Activated T-cell treated with anti-CD3 and anti-CD28 coated beads, Interleukin-2, amount 50 U/mL, for 48 hours (primary cell): Measurements from ENCODE around the gene PTK7.
"Not testable (repeated sequence)": the region's sequence is repeated elsewhere in the genome, so short reads cannot be mapped to it uniquely, and the experiment has no call there.

Experiments
- DNase-seq, 2 experiments: peaks; one replicate each; pipeline ENCODE4 v3.0.0-alpha.2; 2020

The PTK7 gene

GRCh38 chr6:43120101-43120763, 44.1 kb downstream of the PTK7 start:
- DNase-seq, result no peak

- DNase-seq, result no peak
Observed at GRCh38 chr6:43120944-43121913, 45.1 kb downstream of the PTK7 start.

- no peak for DNase-seq
Observed at GRCh38 chr6:43122146-43122545, 46.0 kb downstream of the PTK7 start.

GRCh38 chr6:43123461-43124314, 47.6 kb downstream of the PTK7 start:
- no peak for DNase-seq

DNA sequence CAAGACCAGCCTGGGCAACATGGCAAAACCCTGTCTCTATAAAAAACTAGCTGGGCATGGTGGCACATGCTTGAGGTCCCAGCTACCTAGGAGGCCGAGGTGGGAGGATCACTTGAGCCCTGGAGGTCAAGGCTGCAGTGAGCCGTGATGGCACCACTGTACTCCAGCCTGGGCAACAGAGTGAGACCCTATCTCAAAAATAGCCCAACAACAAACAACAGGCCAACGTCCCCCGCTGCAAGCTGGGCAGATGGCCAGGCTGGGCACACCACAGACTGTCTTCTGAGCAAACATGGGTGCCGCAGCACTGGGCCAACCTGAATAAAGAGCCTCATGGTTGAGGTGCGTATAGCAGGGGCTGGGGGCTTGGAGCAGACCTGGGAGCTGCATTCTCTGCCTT, 48.4 kb downstream of the PTK7 start:
- no peak for DNase-seq

- DNase-seq, result no peak
Observed at GRCh38 chr6:43125119-43125518, 49.0 kb downstream of the PTK7 start.

DNA sequence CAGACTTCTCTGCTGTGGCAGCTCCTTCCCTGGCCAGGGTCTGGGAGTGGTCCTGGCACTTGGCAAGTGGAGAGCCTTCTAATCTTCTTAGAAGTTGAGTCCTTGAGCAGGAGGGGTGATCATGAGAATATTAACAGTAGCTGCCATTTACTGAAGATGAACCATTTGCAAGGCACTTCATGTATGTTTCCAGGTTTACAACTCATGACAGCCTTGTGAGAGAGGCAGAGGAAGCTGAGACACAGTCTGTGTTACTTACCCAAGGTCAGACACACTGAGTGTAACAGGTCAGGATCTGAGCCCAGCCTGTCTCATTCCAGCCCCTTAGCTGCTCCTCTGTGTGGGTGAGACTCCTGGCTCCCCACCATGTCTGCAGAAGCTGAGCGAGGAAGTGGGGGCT, 49.4 kb downstream of the PTK7 start:
- DNase-seq, result no peak

DNA sequence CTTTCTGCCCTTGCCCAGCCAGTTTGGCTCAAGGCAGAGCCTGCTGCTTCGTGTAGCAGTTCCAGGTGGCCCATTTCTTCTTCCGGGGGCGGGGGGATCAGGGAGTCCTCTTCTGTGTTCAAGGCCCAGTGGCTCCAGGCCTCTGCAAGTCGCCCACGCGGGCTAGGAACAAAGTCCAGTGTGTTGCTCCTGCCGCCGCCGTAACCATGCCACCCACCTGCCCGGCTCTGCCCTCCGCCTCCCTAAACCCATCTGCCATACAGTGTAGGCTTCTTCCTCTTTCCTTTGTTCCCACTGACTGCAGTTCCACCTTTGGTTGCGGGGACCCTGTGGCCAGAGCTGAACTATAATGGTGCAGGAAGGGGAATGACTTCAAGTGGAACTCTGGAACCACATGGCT, 51.1 kb downstream of the PTK7 start:
- no peak for DNase-seq

DNA sequence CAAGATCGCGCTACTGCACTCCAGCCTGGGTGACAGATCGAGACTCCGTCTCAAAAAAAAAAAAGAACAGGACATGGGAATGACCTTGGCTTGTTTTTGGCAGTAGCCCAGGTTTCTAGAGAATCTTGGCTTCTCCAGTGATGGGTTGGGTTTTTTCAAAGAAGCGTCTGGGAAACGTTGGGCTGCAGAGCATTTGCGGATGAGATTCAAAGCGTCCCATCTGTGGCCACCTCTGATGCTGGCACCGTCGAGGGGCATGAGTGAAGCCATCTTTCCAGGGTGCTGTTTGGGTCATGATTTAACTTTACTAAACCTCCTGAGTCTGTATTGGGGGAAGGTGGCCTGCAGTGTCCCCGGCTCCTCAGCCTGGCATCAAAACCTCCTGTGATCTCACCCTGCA, 51.8 kb downstream of the PTK7 start:
- DNase-seq, result no peak

- no peak for DNase-seq
Observed at GRCh38 chr6:43128926-43129325, 52.8 kb downstream of the PTK7 start.

DNA sequence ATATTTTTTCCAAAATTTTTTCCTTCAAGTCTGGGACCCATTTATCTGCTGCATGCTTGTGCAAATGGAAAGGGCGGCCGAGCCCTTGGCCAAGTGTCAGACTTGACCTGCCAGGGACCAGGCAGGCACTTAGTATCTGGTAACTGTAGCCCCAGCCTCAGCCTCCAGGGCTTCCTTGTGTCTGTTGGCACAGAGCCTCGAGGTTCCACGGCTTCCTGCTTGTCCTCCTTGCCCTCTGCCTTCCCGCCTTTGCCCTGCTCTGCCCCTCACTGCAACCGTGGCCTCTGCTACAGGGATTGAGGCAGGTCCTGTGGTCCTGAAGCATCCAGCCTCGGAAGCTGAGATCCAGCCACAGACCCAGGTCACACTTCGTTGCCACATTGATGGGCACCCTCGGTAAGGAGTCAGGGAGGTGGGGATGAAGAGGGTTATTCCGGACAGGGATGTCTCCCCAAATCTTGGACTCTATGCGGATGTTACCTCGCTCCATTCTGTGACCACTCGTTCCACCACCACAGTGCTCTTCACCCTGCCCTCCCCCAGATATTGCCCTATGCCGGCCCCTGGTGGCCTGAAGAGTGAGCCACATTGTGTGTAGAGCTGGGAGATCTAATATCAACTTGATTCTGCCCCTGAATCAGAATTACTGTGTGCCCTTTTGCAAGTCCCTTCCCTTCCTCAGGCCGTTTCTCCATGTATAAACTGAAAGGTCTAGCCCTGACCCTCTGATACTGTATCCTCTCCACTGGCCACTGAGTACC, 53.5 kb downstream of the PTK7 start:
- peak in 1 of 2 experiments; percentile 27 for DNase-seq

DNA sequence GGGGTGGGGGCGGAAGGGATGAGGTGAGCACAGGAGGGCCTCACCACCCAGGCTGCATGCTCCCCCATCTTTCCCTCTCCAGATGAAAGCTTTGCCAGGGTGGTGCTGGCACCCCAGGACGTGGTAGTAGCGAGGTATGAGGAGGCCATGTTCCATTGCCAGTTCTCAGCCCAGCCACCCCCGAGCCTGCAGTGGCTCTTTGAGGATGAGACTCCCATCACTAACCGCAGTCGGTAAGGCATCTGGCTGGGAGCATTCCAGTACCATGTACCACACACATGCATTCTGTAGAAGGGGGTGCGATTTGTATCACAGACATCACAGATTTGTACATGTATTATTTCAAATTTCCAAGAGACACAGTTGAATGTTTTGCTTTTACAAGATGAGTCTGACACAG, 54.3 kb downstream of the PTK7 start:
- no peak for DNase-seq

DNA sequence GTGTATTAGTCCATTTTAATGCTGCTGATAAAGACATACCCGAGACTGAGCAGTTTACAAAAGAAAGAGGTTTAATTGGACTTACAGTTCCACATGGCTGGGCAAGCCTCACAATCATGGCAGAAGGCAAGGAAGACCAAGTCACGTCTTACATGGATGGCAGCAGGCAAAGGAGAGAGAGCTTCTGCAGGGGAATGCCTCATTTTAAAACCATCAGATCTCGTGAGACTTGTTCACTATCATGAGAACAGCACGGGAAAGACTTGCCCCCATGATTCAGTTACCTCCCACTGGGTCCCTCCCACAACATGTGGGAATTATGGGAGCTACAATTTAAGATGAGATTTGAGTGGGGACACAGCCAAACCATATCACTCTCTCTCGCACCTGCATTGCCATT, 55.3 kb downstream of the PTK7 start:
- not testable (repeated sequence) for DNase-seq

DNA sequence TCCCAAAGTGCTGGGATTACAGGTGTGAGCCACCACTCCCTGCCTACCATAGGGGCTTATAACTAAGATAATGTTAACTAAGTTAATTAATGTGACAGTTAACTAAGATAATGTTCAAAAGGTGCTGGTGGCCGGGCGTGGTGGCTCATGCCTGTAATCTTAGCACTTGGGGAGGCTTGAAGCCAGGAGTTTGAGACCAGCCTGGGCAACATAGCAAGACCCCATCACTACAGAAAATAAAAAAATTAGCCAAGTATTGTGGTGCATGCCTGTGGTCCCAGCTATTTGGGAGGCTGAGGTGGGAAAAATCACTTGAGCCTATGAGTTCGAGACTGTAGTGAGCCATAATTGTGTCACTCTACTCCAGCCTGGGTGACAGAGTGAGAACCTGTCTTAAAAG, 62.2 kb downstream of the PTK7 start:
- no peak for DNase-seq

DNA sequence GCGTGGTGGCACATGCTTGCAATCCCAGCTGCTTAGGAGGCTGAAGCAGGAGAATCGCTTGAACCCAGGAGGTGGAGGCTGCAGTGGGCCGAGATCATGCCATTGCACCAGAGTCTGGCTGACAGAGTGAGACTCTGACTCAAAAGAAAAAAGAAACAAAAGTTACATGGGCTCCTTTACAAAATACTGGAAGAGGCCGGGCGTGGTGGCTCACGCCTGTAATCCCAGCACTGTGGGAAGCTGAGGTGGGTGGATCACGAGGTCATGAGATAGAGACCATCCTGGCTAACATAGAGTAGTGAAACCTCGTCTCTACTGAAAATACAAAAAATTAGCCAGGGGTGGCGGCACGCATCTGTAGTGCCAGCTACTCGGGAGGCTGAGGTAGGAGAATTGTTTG, 63.9 kb downstream of the PTK7 start:
- not testable (repeated sequence) for DNase-seq

DNA sequence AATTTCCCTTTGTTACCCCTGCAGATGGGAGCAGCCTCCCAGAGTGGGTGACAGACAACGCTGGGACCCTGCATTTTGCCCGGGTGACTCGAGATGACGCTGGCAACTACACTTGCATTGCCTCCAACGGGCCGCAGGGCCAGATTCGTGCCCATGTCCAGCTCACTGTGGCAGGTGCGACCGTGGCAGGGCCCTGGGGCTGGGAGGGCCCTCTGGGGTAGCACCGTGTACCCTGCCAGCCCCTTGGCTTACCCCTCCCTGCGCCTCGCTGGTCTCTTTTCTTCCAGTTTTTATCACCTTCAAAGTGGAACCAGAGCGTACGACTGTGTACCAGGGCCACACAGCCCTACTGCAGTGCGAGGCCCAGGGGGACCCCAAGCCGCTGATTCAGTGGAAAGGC, 65.5 kb downstream of the PTK7 start:
- no peak for DNase-seq

DNA sequence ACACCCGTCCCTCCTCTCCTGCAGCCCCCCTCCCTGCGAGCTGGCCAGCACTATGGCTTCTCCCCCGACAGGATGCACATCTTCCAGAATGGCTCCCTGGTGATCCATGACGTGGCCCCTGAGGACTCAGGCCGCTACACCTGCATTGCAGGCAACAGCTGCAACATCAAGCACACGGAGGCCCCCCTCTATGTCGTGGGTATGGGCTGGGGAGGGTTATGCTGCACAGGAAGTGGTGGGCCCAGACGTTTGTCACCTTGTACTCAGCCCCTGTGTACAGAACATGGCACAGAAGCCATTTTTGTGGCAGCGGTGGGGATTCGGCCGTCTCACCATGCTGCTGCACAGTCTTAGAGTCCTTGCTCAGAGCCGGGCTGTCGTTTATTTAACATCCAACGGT, 66.0 kb downstream of the PTK7 start:
- DNase-seq, result no peak

GRCh38 chr6:43143235-43144128, 67.4 kb downstream of the PTK7 start:
- peak; percentile 87 to 90 for DNase-seq

DNA sequence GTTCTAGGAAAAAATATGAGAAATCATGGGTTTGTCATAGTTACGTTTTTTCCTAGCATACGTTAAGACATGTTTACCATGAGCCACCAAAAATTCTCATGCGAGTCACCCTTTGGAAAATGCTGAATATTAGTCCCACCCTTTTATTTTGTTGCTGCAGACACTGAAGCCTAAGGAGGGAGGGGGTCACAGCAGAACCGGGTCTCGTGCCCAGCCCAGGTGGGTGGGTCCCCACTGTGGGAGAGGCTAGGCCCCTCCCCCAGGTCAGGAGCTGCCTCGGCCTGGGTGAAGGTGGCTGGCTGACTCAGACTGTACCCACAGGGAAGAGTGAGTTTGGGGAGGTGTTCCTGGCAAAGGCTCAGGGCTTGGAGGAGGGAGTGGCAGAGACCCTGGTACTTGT, 68.8 kb downstream of the PTK7 start:
- no peak for DNase-seq

DNA sequence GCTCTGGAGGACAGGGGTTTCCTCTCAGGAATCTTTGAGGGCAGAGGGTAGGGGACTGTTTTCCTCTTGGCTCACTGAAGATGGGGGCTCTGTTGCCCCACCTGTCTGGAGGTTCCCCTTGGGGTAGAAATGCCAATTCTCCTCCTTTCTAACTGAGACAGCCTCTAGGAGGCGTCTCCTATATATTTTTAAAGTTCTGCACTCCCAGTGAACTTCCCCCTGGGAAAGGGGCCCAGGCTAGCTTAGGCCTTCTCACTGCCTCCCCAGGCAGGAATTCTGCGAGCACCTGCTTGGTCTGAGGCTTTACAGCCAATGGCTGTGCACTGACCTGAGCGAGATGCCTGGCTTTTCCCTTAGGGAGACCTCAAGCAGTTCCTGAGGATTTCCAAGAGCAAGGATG, 70.1 kb downstream of the PTK7 start:
- DNase-seq, result no peak
